Measurements from ENCODE around the gene NAT16. TPM values are rescaled to one million over a fixed set of nuclear protein-coding genes. Genes with fewer than 3 reads are reported as not detected.

The NAT16 gene
- total RNA-seq, 4 donors from 2014 or later = not detected

DNA sequence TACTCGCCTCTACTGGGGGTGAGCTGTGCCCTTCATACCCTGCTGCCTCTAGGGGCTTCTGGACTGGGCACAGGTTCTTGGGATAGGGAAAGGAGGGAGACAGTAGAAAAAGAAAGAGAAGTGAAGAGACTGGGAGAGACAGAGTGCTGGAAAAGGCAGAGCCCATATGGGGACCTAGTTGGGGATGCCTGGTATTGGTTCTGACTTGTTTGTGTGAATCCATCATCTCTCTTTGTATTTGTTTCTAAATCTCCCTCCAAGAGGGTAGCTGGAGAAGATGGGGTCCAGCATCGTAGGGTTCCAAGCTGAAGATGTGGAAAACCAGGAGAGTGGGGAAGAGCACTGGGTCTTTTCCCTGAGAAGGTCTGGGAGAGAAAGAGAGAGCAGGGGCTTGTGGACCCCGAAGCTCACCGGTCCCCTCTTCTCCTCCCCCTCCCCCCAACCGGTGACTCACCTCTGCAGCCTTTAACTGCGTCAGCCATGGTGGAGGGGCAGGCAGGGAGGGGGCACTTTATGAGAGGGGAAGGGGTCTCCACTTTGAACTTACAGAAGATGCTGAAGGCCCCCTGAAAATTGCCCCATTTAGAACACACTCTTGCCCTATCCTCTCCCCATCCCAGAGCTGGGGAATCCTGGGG lies 11.6 kb downstream of the NAT16 start:
- peaks cover 55 to 75% of the 10 kb centered on the region in 2 donors for H3K27me3 ChIP-seq
- TF ChIP-seq CTCF (IDR thresholded peaks at IDR 0.05) (no peak), POLR2A (IDR thresholded peaks at IDR 0.05) (no peak)

GRCh38 chr7:101167645-101168411 lies 12.3 kb downstream of the NAT16 start:
- Histone ChIP-seq H3K4me3 (no peak overlapping the region), H3K4me1 (peaks cover 6 to 26% of the 10 kb centered on the region in 2 donors), H3K36me3 (no peaks in the 10 kb centered on the region), H3K9me3 (no peaks in the 10 kb centered on the region), H3K27me3 (peaks cover 50 to 68% of the 10 kb centered on the region in 2 donors), H3K27ac (no peak overlapping the region)
- TF ChIP-seq POLR2A (IDR thresholded peaks at IDR 0.05) (no peak), CTCF (IDR thresholded peaks at IDR 0.05) (no peak)
- no peak for DNase-seq
- intact Hi-C loops (cut with DNase I; ENCODE audit: low total_unique reads) = no loop called here

More for the DNA sequence above, 11.6 kb downstream of the NAT16 start:
- Histone ChIP-seq H3K27ac (no peak overlapping the region), H3K4me3 (no peak overlapping the region), H3K36me3 (no peaks in the 10 kb centered on the region), H3K9me3 (no peaks in the 10 kb centered on the region), H3K4me1 (peaks cover 6 to 24% of the 10 kb centered on the region in 2 donors)
- intact Hi-C loops (cut with DNase I; ENCODE audit: low total_unique reads) = no loop called here
- no peak for DNase-seq

DNA sequence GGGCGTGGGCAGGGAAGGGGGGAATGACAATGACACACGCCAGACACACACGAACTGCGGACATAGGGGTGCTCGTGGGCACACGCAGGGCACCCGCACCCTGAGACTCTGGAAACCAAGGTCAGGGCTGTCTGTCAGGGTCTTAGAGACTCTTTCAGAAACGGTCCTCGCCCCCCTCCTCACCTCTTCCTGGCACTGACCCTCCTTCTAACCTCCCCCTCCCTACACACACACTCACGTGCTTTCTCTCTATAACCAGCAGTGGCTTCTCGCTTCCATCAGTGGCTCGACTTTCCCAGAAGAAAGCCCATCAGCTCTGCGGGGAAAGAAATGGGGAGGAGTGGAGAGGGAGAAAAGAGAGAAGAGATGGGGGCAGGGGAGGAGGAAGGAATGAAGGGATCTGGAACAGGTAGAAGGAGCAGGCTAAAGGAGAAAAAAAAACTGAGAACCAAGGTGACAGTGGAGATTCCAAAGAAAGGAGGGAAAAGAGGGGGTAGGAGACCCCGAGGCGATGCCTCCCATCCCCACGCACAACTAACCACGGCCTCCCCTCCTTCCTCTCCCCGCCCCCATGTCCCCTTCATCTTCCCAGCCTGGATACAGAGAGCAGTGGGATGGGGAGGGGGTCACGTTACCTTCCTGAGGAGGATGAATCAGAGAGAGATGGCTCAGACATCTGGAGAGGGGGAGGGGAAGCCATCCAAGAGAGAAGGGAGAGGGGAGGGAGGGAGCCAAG lies 13.0 kb downstream of the NAT16 start:
- Histone ChIP-seq H3K4me3 (no peak overlapping the region), H3K27ac (no peak overlapping the region), H3K9me3 (no peaks in the 10 kb centered on the region), H3K36me3 (no peaks in the 10 kb centered on the region), H3K27me3 (peaks cover 44 to 64% of the 10 kb centered on the region in 2 donors), H3K4me1 (peaks cover 6 to 23% of the 10 kb centered on the region in 2 donors)
- no peak for TF ChIP-seq POLR2A (IDR thresholded peaks at IDR 0.05)
- intact Hi-C loops (cut with DNase I; ENCODE audit: low total_unique reads) = no loop called here
- no peak for DNase-seq

GRCh38 chr7:101166648-101166908 lies 13.5 kb downstream of the NAT16 start:
- no peaks in the 10 kb centered on the region for H3K9me3 ChIP-seq
- H3K4me1 ChIP-seq = peaks cover 6 to 23% of the 10 kb centered on the region in 2 donors
- no peaks in the 10 kb centered on the region for H3K36me3 ChIP-seq
- no peak for DNase-seq
- no peak overlapping the region for H3K27ac ChIP-seq
- intact Hi-C loops (cut with DNase I; ENCODE audit: low total_unique reads) = no loop called here
- H3K4me3 ChIP-seq = no peak overlapping the region
- peaks cover 39 to 59% of the 10 kb centered on the region in 2 donors for H3K27me3 ChIP-seq
- no peak for TF ChIP-seq POLR2A (IDR thresholded peaks at IDR 0.05)
- TF ChIP-seq CTCF (IDR thresholded peaks at IDR 0.05) = no peak

GRCh38 chr7:101165958-101166647 lies 14.0 kb downstream of the NAT16 start:
- Histone ChIP-seq H3K27me3 (peaks cover 39 to 55% of the 10 kb centered on the region in 2 donors), H3K27ac (no peak overlapping the region), H3K4me3 (no peak overlapping the region), H3K36me3 (no peaks in the 10 kb centered on the region), H3K9me3 (no peaks in the 10 kb centered on the region), H3K4me1 (peaks cover 6 to 23% of the 10 kb centered on the region in 2 donors)
- TF ChIP-seq POLR2A (IDR thresholded peaks at IDR 0.05) = no peak
- no peak for DNase-seq
- intact Hi-C loops (cut with DNase I; ENCODE audit: low total_unique reads) = no loop called here

Data from uterus (tissue), 4 donors.